K562 (cell line): ENCODE measurements around the gene KIFC3. TPM values are rescaled to one million over a fixed set of nuclear protein-coding genes. Genes with fewer than 3 reads are reported as not detected.

Experiments used
- CCNT2 ChIP-seq: IDR thresholded peaks from 2 replicates; pipeline ENCODE4 v1.6.1; 2011; ENCODE audit warnings: borderline replicate concordance, low read depth, mild to moderate bottlenecking, moderate library complexity, mixed read lengths, low read length; ENCODE audit not compliant: insufficient read length; ENCODE audit errors: extremely low read depth
- CXXC5 ChIP-seq: fragments of 250-450 bp; sonication (Bioruptor Pico); IDR thresholded peaks from 2 replicates; pipeline ENCODE4 v1.8.0; 2022; ENCODE audit warnings: inconsistent platforms, mild to moderate bottlenecking, moderate library complexity
- HDGF ChIP-seq: fragments of 450-650 bp; IDR thresholded peaks from 2 replicates; pipeline ENCODE4 v1.6.1; 2016
- KDM4B ChIP-seq, 2 experiments: fragments of 450-650 bp in 1 of 2; sonication (generic) in 1 of 2; IDR thresholded peaks; 2 replicates each; pipeline ENCODE4 v1.6.1; 2016 to 2017; ENCODE audit warnings: borderline replicate concordance in 2 of 2, antibody characterized with exemption in 1 of 2, low read depth in 1 of 2, mild to moderate bottlenecking in 1 of 2
- LCOR ChIP-seq: sonication (generic); formaldehyde crosslinking; IDR thresholded peaks from 2 replicates; pipeline ENCODE4 v1.8.0; 2022; ENCODE audit warnings: mild to moderate bottlenecking, missing genetic modification reagents
- NONO ChIP-seq, 2 experiments: fragments of 200-400 bp in 1 of 2; fragments of 450-650 bp in 1 of 2; formaldehyde crosslinking in 1 of 2; IDR thresholded peaks; 2 replicates each; pipeline ENCODE4 v1.6.1; 2017; ENCODE audit warnings: low read depth in 2 of 2, mild to moderate bottlenecking in 2 of 2, moderate library complexity in 2 of 2, low read length in 1 of 2
- POLR2B ChIP-seq: fragments of 450-650 bp; IDR thresholded peaks from 2 replicates; pipeline ENCODE4 v1.6.1; 2018; ENCODE audit warnings: low read depth; ENCODE audit not compliant: partially characterized antibody
- PTTG1 ChIP-seq: fragments of 450-650 bp; IDR thresholded peaks from 2 replicates; pipeline ENCODE4 v1.6.1; 2016; ENCODE audit warnings: low read depth, mild to moderate bottlenecking, missing genetic modification characterization, missing compliant biosample characterization
- RBBP5 ChIP-seq: fragments of 200-600 bp; sonication (generic); IDR thresholded peaks from 2 replicates; pipeline ENCODE4 v1.6.1; 2012; ENCODE audit warnings: borderline replicate concordance, mild to moderate bottlenecking, low read length, control low read depth, inconsistent platforms; ENCODE audit not compliant: insufficient read depth, poor library complexity, severe bottlenecking
- SIN3A ChIP-seq, 2 experiments: fragments of 150-350 bp in 1 of 2; IDR thresholded peaks; 2 replicates each; pipeline ENCODE4 v1.6.1; 2011 to 2016; ENCODE audit warnings: borderline replicate concordance in 2 of 2, low read depth in 2 of 2, low read length in 2 of 2, mild to moderate bottlenecking in 2 of 2, moderate library complexity in 2 of 2; ENCODE audit not compliant: control insufficient read depth in 1 of 2
- TAL1 ChIP-seq: fragments of 450-650 bp; IDR thresholded peaks from 2 replicates; pipeline ENCODE4 v1.6.1; 2016; ENCODE audit warnings: mild to moderate bottlenecking
- TRIM28 ChIP-seq: fragments of 450-650 bp; IDR thresholded peaks from 2 replicates; pipeline ENCODE4 v1.6.1; 2017
- ZNF143 ChIP-seq: sonication (generic); formaldehyde crosslinking; IDR thresholded peaks from 2 replicates; pipeline ENCODE4 v1.9.0; 2022; ENCODE audit warnings: mild to moderate bottlenecking, missing genetic modification reagents
- ZNF175 ChIP-seq: fragments of 200-800 bp; sonication (Bioruptor generic); IDR thresholded peaks from 2 replicates; pipeline ENCODE4 v1.6.1; 2016; ENCODE audit warnings: low read depth, mild to moderate bottlenecking, missing genetic modification characterization, missing compliant biosample characterization
- ZNF507 ChIP-seq: conservative IDR thresholded peaks from 2 replicates; pipeline ENCODE4 v1.6.1; 2017; ENCODE audit warnings: missing genetic modification characterization, missing compliant biosample characterization
- ZNF584 ChIP-seq: fragments of 200-800 bp; sonication (Bioruptor generic); IDR thresholded peaks from 2 replicates; pipeline ENCODE4 v1.6.1; 2016; ENCODE audit warnings: low read depth, mild to moderate bottlenecking, missing genetic modification characterization, missing compliant biosample characterization
- polyA plus RNA-seq, 8 experiments: library from polyadenylated mRNA; depleted of rRNA in 4 of 8; stranded (reverse) in 5 of 8; unstranded in 3 of 8; fragments of >200 nt; fragmentation: Nextera tagmentation in 2 of 8; fragmentation: Illumina TruSeq in 1 of 8; extraction: Ambion mirVana in 2 of 8; extraction: Trizol in 1 of 8; gene quantifications; 2 replicates each; pipeline versions ENCODE4 v1.2.1 to v1.2.3, GENCODE V29; 2011 to 2014; ENCODE audit warnings: inconsistent platforms in 1 of 8, missing spikeins in 1 of 8
- total RNA-seq, 7 experiments: library from RNA; depleted of rRNA in 6 of 7; stranded (reverse); fragments of >200 nt in 6 of 7; fragmentation: Illumina TruSeq in 2 of 7; extraction: Trizol in 2 of 7; gene quantifications; 2 replicates each; pipeline versions ENCODE4 v1.2.1 to v1.2.3, GENCODE V29; 2011 to 2021; ENCODE audit warnings: low replicate concordance in 1 of 7
- TF ChIP-seq, protein P1 (sequence below): fragments of 200-800 bp; sonication (Bioruptor generic); IDR thresholded peaks from 2 replicates; pipeline ENCODE4 v1.6.1; 2017; ENCODE audit warnings: missing genetic modification characterization, missing compliant biosample characterization

The KIFC3 gene
- total and polyA plus RNA-seq, 9 of the 15 experiments (the other 6 are each of a cell fraction or from before 2014, with no cell fraction given), result 0.23 to 105 (median 26.2) TPM

DNA sequence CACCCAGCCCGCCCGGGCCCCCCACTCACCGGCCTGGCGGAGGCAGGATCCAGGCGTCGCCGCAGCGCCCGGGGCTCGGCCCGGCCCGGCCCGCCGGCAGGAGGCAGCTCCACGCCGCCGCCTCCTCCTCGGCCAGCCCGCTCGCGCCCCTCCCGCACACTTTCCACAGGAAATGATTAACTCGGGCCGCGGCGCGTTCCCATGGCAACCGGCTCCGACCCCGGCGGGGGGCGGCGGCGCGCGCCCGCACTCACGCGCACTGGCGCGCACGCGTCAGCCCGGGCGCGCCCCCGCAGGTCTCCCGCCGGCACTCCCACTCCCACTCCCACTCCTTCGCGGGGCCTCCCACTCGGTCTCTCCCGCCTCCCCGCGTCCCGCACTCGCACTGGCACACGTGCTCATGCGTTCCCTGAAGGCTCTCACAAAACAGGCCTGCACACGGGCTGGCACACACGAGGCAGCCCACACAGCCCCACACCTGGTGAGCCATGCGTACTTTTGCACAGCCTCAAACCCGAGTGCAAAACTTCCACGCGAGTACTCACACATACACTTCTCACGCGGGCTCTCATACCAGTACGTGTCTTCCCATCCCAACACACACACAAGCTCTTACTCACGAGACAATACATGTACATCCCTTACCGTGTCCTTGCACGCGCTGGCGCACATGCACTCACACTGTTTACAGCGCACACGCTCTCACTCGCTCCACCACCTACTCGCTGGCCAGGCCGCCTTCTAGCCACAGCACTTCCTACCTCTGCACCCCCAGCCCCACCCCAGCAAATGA is at the start of gene KIFC3 (continued):
- TF ChIP-seq RBBP5 (peak; percentile 12), POLR2B (no peak), SIN3A (IDR thresholded peaks at IDR 0.05; ENCODE audit: borderline replicate concordance in 2 of 2, control insufficient read depth in 1 of 2, low read depth in 2 of 2, low read length in 2 of 2) (peak in 1 of 2 experiments; percentile 50; a peak in 1 of 4 replicates), ZNF175 (CRISPR knock-in tag) (no peak; the same call in 1 of the 2 replicates), HDGF (peak; percentile 91), TRIM28 (no peak), TAL1 (no peak), KDM4B (IDR thresholded peaks at IDR 0.05; ENCODE audit: borderline replicate concordance in 2 of 2, low read depth in 1 of 2) (0 out of 4 replicates have a peak, but pooled peaks of 1 of the 2 experiments have one; percentile 0), ZNF143 (CRISPR knock-in tag) (no peak), CXXC5 (peak; percentile 98), CCNT2 (peak; percentile 89), ZNF507 (tag) (no peak), LCOR (no peak), NONO (IDR thresholded peaks at IDR 0.05; ENCODE audit: low read depth in 2 of 2, low read length in 1 of 2) (0 out of 4 replicates have a peak, but pooled peaks of 1 of the 2 experiments have one; percentile 8), PTTG1 (tag) (no peak), ZNF584 (peak; percentile 76; the same call in 1 of the 2 replicates)
- TF ChIP-seq, protein P1, sequence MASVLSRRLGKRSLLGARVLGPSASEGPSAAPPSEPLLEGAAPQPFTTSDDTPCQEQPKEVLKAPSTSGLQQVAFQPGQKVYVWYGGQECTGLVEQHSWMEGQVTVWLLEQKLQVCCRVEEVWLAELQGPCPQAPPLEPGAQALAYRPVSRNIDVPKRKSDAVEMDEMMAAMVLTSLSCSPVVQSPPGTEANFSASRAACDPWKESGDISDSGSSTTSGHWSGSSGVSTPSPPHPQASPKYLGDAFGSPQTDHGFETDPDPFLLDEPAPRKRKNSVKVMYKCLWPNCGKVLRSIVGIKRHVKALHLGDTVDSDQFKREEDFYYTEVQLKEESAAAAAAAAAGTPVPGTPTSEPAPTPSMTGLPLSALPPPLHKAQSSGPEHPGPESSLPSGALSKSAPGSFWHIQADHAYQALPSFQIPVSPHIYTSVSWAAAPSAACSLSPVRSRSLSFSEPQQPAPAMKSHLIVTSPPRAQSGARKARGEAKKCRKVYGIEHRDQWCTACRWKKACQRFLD (CRISPR knock-in tag), result peak; percentile 55
